Naive B cell (primary cell): ENCODE data around the gene BORCS5. TPM values are rescaled to one million over a fixed set of nuclear protein-coding genes. Genes with fewer than 3 reads are reported as not detected.
"Not testable (repeated sequence)": the region's sequence is repeated elsewhere in the genome, so short reads cannot be mapped to it uniquely, and the experiment has no call there.

ENCODE experiments used
- ATAC-seq, 2 donors: fragments of 150-1000 bp; cut with Tn5 transposase; 2 replicates each; pipeline ENCODE4 v1.10.0; 2021; ENCODE audit warnings: low read depth in 2 of 2, mild to moderate bottlenecking in 2 of 2, moderate library complexity in 2 of 2
- DNase-seq: peaks from one replicate; pipeline ENCODE4 v3.0.0; 2022
- H3K27ac Mint-ChIP-seq, 6 donors: one replicate each; pipeline ENCODE4 v1.8.0; 2020 to 2022; ENCODE audit warnings: mild to moderate bottlenecking in 6 of 6, mixed read lengths in 6 of 6, moderate library complexity in 5 of 6, inconsistent platforms in 2 of 6
- H3K27me3 Mint-ChIP-seq, 3 donors: one replicate each; pipeline ENCODE4 v1.8.0; 2021 to 2022; ENCODE audit warnings: mixed read lengths in 3 of 3, mild to moderate bottlenecking in 1 of 3
- H3K36me3 Mint-ChIP-seq, 2 donors: one replicate each; pipeline ENCODE4 v1.8.0; 2020 to 2022; ENCODE audit warnings: mixed read lengths in 2 of 2, inconsistent platforms in 1 of 2, mild to moderate bottlenecking in 1 of 2
- H3K4me1 Mint-ChIP-seq, 3 donors: one replicate each; pipeline ENCODE4 v1.8.0; 2020 to 2022; ENCODE audit warnings: mixed read lengths in 3 of 3, inconsistent platforms in 1 of 3, mild to moderate bottlenecking in 1 of 3, moderate library complexity in 1 of 3
- H3K4me3 Mint-ChIP-seq, 8 donors: one replicate each; pipeline ENCODE4 v1.8.0; 2020 to 2022; ENCODE audit warnings: mild to moderate bottlenecking in 8 of 8, mixed read lengths in 8 of 8, moderate library complexity in 8 of 8, inconsistent platforms in 2 of 8
- H3K9me3 Mint-ChIP-seq, 7 donors: one replicate each; pipeline ENCODE4 v1.8.0; 2020 to 2022; ENCODE audit warnings: mixed read lengths in 7 of 7, mild to moderate bottlenecking in 5 of 7, inconsistent platforms in 2 of 7, moderate library complexity in 1 of 7
- polyA plus RNA-seq, 6 donors: library from polyadenylated mRNA; unstranded; fragments of 300-500 nt; fragmentation: Illumina TruSeq; gene quantifications; one replicate each; pipeline ENCODE4 v1.2.3, GENCODE V29; 2021; ENCODE audit warnings: low read depth in 6 of 6

The BORCS5 gene
- polyA plus RNA-seq, 6 donors from 2014 or later, result 8.3 to 43.8 (median 14.4) TPM

DNA sequence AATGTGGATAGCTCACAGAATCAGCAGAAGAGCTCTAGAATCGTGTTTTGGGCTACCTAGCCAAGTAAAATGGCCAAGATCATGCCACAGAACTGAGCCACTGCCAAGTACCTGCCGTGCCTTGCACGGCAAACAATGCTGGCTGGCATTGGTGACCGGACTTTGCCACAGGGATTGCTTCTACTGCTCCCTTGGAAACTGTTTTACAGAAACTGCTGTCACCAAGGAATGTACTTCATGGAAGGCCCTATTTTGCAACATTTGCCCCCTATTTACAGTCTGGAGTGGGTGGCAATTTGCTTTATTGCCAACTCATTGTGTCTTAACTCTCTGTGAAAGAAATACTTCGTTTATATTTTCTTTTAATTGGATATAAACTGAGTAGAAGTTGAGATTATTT is 49.0 kb downstream of the BORCS5 start:
- peaks cover 4 to 7% (median 5%) of the 10 kb centered on the region in 3 donors for H3K4me1 Mint-ChIP-seq
- H3K9me3 Mint-ChIP-seq, result peaks cover 0 to 3% (median 0%) of the 10 kb centered on the region in 7 donors
- ATAC-seq (no peak), DNase-seq (no peak)
- no peak overlapping the region for H3K4me3 Mint-ChIP-seq
- peak overlapping the region in 2 of 6 donors; percentile 11 to 27 for H3K27ac Mint-ChIP-seq
- H3K27me3 Mint-ChIP-seq, result no peaks in the 10 kb centered on the region
- H3K36me3 Mint-ChIP-seq, result peaks cover 2 to 4% of the 10 kb centered on the region in 2 donors

- H3K9me3 Mint-ChIP-seq, result peaks cover 0 to 4% (median 0%) of the 10 kb centered on the region in 7 donors
- ATAC-seq (no peak), DNase-seq (no peak)
- H3K27ac Mint-ChIP-seq, result peak overlapping the region in 3 of 6 donors; percentile 7 to 43 (median 32)
- H3K36me3 Mint-ChIP-seq, result no peaks in the 10 kb centered on the region
- H3K4me3 Mint-ChIP-seq, result no peak overlapping the region
- peaks cover 7 to 13% (median 8%) of the 10 kb centered on the region in 3 donors for H3K4me1 Mint-ChIP-seq
- H3K27me3 Mint-ChIP-seq, result no peaks in the 10 kb centered on the region
These were observed 49.9 kb downstream of the BORCS5 start for GRCh38 chr12:12406762-12407161.

DNA sequence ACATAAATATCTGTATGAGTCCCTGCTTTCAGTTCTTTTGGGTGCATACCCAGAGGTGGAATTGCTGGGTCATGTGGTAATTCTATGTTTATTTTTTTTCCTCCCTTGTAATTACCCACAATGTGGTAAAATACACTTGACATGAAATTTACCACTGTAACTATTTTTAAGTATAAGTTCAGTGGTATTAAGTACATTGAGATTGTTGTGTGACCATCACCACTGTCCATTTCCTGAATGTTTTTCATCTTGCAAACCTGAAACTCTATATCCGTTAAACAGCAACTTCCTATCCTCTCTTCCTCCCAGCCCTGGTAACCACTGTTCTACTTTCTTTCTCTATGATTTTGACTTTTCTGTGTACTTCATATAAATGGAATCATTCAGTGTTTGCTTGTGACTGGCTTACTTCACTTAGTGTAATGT is 51.4 kb downstream of the BORCS5 start:
- H3K4me1 Mint-ChIP-seq, result peaks cover 9 to 22% (median 14%) of the 10 kb centered on the region in 3 donors
- no peak overlapping the region for H3K4me3 Mint-ChIP-seq
- DNase-seq, result no peak
- peaks cover 0 to 4% (median 0%) of the 10 kb centered on the region in 7 donors for H3K9me3 Mint-ChIP-seq
- H3K27ac Mint-ChIP-seq, result peak overlapping the region in 2 of 6 donors; percentile 69 to 89
- H3K27me3 Mint-ChIP-seq, result no peaks in the 10 kb centered on the region
- no peak for ATAC-seq
- H3K36me3 Mint-ChIP-seq, result no peaks in the 10 kb centered on the region

- DNase-seq, H3K4me3 Mint-ChIP-seq, ATAC-seq, H3K9me3 Mint-ChIP-seq, H3K36me3 Mint-ChIP-seq, H3K27ac Mint-ChIP-seq, H3K27me3 Mint-ChIP-seq: not testable (repeated sequence)
- H3K4me1 Mint-ChIP-seq, result peaks cover 8 to 17% (median 14%) of the 10 kb centered on the region in 3 donors
These were observed 52.5 kb downstream of the BORCS5 start for GRCh38 chr12:12409337-12409736.

DNA sequence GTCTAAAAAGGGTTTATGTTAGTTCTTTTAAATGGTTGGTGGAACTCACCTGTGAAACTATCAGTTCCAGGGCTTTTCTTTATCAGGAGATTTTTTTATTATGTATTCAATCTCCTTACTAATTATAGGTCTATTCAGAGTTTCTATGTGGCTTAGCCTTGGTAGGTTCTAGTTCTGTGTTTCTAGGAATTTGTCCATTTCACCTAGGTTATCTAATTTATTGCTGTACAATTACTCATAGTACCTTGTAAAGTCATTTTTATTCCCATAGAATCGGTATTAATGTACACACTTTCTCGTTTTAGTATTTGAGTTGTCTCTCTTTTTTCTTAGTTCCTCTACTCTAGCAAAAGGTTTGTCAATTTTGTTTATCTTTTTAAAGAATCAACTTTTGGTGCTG is 59.0 kb downstream of the BORCS5 start:
- H3K9me3 Mint-ChIP-seq, result peaks cover 0 to 14% (median 8%) of the 10 kb centered on the region in 7 donors
- H3K4me1 Mint-ChIP-seq, result peaks cover 11 to 22% (median 14%) of the 10 kb centered on the region in 3 donors
- peaks cover 0 to 8% of the 10 kb centered on the region in 2 donors for H3K36me3 Mint-ChIP-seq
- H3K4me3 Mint-ChIP-seq, result no peak overlapping the region
- H3K27ac Mint-ChIP-seq, result peak overlapping the region in 1 of 6 donors; percentile 25
- no peaks in the 10 kb centered on the region for H3K27me3 Mint-ChIP-seq
- DNase-seq (no peak), ATAC-seq (no peak)

DNA sequence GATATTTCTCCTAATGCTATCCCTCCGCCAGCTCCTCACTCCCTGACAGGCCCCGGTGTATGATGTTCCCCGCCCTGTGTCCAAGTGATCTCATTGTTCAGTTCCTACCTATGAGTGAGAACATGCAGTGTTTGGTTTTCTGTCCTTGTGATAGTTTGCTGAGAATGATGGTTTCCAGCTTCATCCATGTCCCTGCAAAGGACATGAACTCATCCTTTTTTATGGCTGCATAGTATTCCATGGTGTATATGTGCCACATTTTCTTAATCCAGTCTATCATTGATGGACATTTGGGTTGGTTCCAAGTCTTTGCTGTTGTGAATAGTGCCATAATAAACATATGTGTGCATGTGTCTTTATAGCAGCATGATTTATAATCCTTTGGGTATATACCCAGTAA is 62.3 kb downstream of the BORCS5 start:
- not testable (repeated sequence) for DNase-seq, H3K27ac Mint-ChIP-seq, H3K27me3 Mint-ChIP-seq, H3K4me3 Mint-ChIP-seq, ATAC-seq
- Mint-ChIP-seq H3K4me1 (peaks cover 4 to 16% (median 7%) of the 10 kb centered on the region in 3 donors), H3K36me3 (peaks cover 19 to 31% of the 10 kb centered on the region in 2 donors), H3K9me3 (peaks cover 4 to 44% (median 33%) of the 10 kb centered on the region in 7 donors)

DNA sequence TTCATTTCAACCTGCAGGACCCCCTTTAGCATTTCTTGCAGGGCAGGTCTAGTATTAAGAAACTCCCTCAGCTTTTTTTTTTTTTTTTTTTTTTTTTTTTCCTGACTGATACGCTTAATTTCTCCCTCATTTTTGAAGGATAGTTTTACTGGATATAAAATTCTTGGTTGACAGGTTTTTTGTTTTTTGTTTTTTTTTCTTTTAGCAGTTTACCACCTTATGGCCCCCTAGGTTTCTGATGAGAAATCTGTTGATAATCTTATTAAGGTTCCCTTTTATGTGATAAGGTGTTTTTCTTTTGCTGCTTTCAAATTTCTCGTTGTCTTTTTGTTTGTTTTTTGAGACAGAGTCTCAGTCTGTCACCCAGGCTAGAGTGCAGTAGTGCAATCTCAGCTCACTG is 66.5 kb downstream of the BORCS5 start:
- Mint-ChIP-seq H3K27ac (peak overlapping the region in 1 of 6 donors; percentile 64), H3K4me1 (peaks cover 2 to 9% (median 7%) of the 10 kb centered on the region in 3 donors), H3K9me3 (peaks cover 5 to 55% (median 43%) of the 10 kb centered on the region in 7 donors), H3K4me3 (peak overlapping the region in 1 of 8 donors; percentile 25), H3K36me3 (peaks cover 28 to 45% of the 10 kb centered on the region in 2 donors), H3K27me3 (no peaks in the 10 kb centered on the region)
- ATAC-seq (no peak), DNase-seq (no peak)

DNA sequence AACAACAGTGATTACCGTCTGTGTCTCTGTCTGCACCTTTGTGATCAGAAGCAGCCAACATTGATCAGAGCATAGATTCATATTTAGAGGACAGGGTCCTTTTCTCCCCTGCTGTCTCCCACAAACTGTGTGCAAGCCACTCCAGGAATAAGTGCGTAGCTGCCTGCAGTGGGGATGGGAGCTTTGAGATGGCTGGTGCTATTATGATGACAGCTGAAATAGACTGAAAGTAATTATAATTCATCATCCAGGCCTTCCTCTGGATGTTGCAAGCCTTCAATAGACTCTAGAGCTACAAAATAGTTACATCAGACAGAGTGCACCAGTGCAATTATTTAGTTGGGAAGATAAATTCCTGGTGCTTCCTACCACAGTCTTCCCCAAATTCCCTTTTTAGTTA is 68.1 kb downstream of the BORCS5 start:
- no peak overlapping the region for H3K27ac Mint-ChIP-seq
- DNase-seq (no peak), ATAC-seq (no peak)
- H3K27me3 Mint-ChIP-seq, result no peaks in the 10 kb centered on the region
- H3K4me1 Mint-ChIP-seq, result peaks cover 2 to 9% (median 7%) of the 10 kb centered on the region in 3 donors
- peaks cover 28 to 41% of the 10 kb centered on the region in 2 donors for H3K36me3 Mint-ChIP-seq
- H3K4me3 Mint-ChIP-seq, result no peak overlapping the region
- H3K9me3 Mint-ChIP-seq, result peaks cover 5 to 48% (median 37%) of the 10 kb centered on the region in 7 donors

DNA sequence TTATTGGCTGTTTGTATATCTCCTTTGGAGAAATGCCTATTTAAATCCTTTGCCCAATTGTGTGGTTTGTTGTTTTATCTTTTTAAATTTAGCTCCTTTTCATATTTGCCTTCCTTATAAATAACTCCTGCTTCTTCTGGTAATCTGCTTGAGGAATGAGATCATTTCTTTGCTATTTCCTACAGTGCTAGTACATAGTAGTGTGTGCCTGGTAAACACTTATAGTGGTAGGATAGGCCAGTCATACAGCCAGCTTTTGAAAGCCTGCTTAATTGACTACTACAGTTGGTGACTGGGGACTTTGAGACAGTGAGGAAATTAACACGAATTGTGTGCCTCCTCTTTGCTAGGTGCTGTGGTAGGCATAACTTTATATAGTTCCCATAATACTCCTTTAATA is 68.7 kb downstream of the BORCS5 start:
- Mint-ChIP-seq H3K4me3 (no peak overlapping the region), H3K27me3 (no peaks in the 10 kb centered on the region), H3K9me3 (peaks cover 5 to 44% (median 34%) of the 10 kb centered on the region in 7 donors), H3K36me3 (peaks cover 28 to 39% of the 10 kb centered on the region in 2 donors), H3K27ac (peak overlapping the region in 1 of 6 donors; percentile 18), H3K4me1 (peaks cover 2 to 9% (median 7%) of the 10 kb centered on the region in 3 donors)
- ATAC-seq (no peak), DNase-seq (no peak)

DNA sequence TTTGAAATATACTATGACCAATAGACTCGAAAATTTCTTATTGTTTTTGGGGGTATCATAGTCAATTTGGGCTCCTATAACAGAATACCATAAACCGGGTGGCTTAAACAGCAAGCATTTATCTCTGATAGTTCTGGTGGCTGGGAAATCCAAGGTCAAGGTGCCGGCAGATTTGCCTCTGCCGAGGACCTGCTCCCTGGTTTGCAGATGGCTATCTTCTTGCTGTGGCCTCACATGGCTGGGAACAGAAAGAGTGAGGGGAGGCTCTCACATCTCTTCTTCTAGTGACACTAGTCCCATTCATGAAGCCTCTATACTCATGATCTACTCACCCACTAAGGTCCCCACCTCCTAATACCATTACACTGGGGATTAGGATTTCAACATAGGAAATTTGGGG is 70.7 kb downstream of the BORCS5 start:
- H3K36me3 Mint-ChIP-seq, result peaks cover 21 to 25% of the 10 kb centered on the region in 2 donors
- ATAC-seq (no peak), DNase-seq (no peak)
- peaks cover 4 to 25% (median 19%) of the 10 kb centered on the region in 7 donors for H3K9me3 Mint-ChIP-seq
- H3K27ac Mint-ChIP-seq, result no peak overlapping the region
- peaks cover 0 to 7% (median 2%) of the 10 kb centered on the region in 3 donors for H3K4me1 Mint-ChIP-seq
- H3K4me3 Mint-ChIP-seq, result no peak overlapping the region
- H3K27me3 Mint-ChIP-seq, result no peaks in the 10 kb centered on the region

DNA sequence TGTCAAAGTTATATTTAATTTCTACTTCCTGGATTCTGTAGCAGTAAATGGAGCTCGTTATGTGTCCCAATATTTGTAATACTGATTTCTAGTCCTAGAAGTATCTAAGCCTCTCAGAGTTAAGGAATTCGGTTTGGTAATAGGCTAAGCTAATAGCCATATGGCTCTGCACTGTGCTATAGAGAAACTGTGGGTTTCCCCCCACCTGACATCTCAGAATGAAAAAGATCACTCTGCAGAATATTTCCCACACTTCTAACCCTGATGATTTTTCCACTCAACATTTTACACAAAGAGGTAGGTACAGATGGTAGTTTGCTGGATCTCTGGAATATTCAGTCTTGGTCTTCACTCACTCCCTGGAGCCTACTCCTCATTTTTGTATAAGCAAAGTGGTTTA is 71.2 kb downstream of the BORCS5 start:
- ATAC-seq (no peak), DNase-seq (no peak)
- no peaks in the 10 kb centered on the region for H3K27me3 Mint-ChIP-seq
- peaks cover 4 to 22% (median 17%) of the 10 kb centered on the region in 7 donors for H3K9me3 Mint-ChIP-seq
- peaks cover 0 to 7% (median 2%) of the 10 kb centered on the region in 3 donors for H3K4me1 Mint-ChIP-seq
- H3K27ac Mint-ChIP-seq, result no peak overlapping the region
- no peak overlapping the region for H3K4me3 Mint-ChIP-seq
- H3K36me3 Mint-ChIP-seq, result peaks cover 20 to 25% of the 10 kb centered on the region in 2 donors

- Mint-ChIP-seq H3K36me3 (peaks cover 9 to 14% of the 10 kb centered on the region in 2 donors), H3K4me3 (no peak overlapping the region), H3K27ac (no peak overlapping the region), H3K4me1 (peaks cover 0 to 5% (median 2%) of the 10 kb centered on the region in 3 donors), H3K9me3 (peaks cover under 1 to 12% (median 7%) of the 10 kb centered on the region in 7 donors), H3K27me3 (no peaks in the 10 kb centered on the region)
- ATAC-seq (no peak), DNase-seq (no peak)
These were observed 72.2 kb downstream of the BORCS5 start for GRCh38 chr12:12428961-12429657.

DNA sequence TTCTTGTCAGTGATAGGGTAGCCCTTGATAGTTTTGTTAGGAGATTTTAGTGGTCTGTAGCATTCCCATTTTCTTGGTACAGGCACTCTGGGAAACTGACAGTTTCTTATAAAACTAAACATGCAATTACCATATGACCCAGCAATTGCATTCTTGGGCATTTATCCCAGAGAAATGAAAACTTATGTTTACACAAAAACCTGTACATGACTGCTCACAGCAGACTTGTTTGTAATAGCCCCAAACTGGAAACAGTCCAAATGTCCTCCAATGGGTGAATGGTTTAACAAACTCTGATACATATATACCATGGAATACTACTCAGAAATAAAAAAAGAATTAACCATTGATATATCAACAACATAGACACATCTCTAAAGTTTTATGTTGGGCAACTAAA is 75.5 kb downstream of the BORCS5 start:
- Mint-ChIP-seq H3K27ac (no peak overlapping the region), H3K4me1 (no peaks in the 10 kb centered on the region), H3K4me3 (no peak overlapping the region)

DNA sequence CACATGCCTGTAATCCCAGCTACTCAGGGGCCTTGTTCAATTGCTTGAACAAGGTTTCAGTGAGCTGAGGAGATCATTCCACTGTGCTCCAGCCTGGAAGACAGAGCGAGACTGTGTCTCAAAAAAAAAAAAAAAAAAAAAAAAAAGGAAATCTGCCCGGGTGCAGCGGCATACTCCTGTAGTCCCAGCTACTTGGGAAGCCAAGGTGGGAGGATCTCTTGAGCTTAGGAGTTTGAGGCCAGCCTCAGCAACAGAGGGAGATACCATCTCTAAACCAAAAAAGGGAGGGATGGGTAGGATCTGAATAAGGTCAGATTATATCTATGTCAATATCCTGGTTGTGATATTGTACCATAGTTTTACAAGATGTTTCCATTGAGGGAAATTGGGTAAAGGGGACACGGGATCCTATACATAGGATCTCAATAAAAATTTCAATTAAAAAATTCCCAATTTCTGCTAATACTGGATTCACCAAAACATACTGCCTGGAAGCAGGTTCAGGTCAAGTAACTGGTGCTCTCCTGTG is 76.4 kb downstream of the BORCS5 start:
- Mint-ChIP-seq H3K27ac (no peak overlapping the region), H3K4me3 (no peak overlapping the region), H3K36me3 (peaks cover 10 to 20% of the 10 kb centered on the region in 2 donors), H3K9me3 (peaks cover 0 to 7% (median 7%) of the 10 kb centered on the region in 7 donors), H3K27me3 (no peaks in the 10 kb centered on the region), H3K4me1 (no peaks in the 10 kb centered on the region)
- ATAC-seq, result no peak
- no peak for DNase-seq

More for the DNA sequence above, 75.5 kb downstream of the BORCS5 start:
- Mint-ChIP-seq H3K27me3 (no peaks in the 10 kb centered on the region), H3K36me3 (peaks cover 8 to 19% of the 10 kb centered on the region in 2 donors), H3K9me3 (peaks cover 0 to 7% (median 5%) of the 10 kb centered on the region in 7 donors)
- no peak for ATAC-seq
- no peak for DNase-seq
